Progenitor cell of endocrine pancreas (in vitro differentiated cells): Measurements from ENCODE around the gene RPLP2. TPM values are rescaled to one million over a fixed set of nuclear protein-coding genes. Genes with fewer than 3 reads are reported as not detected.

Source experiments
- DNase-seq: peaks from one replicate; pipeline ENCODE4 v3.0.0; 2021; ENCODE audit warnings: low spot score; ENCODE audit not compliant: unreplicated experiment
- H3K27ac Mint-ChIP-seq: 2 replicates; pipeline ENCODE4 v1.8.0; 2021; ENCODE audit warnings: mild to moderate bottlenecking, moderate library complexity, mixed read lengths
- H3K27me3 Mint-ChIP-seq: 2 replicates; pipeline ENCODE4 v1.8.0; 2021; ENCODE audit warnings: mixed read lengths
- H3K36me3 Mint-ChIP-seq: 2 replicates; pipeline ENCODE4 v1.8.0; 2022; ENCODE audit warnings: mixed read lengths; ENCODE audit not compliant: insufficient read depth
- H3K4me1 Mint-ChIP-seq: 2 replicates; pipeline ENCODE4 v1.8.0; 2021; ENCODE audit warnings: low read depth, mixed read lengths
- H3K4me3 Mint-ChIP-seq: 2 replicates; pipeline ENCODE4 v1.8.0; 2021; ENCODE audit warnings: low read depth, mild to moderate bottlenecking, moderate library complexity, mixed read lengths
- H3K9me3 Mint-ChIP-seq: 2 replicates; pipeline ENCODE4 v1.8.0; 2021; ENCODE audit warnings: low read depth, mixed read lengths
- CTCF ChIP-seq: fragments of 200-600 bp; sonication (generic); IDR thresholded peaks from one replicate; pipeline ENCODE4 v1.5.0; 2021; ENCODE audit warnings: antibody characterized with exemption, mild to moderate bottlenecking; ENCODE audit not compliant: unreplicated experiment
- total RNA-seq: library from RNA; stranded (reverse); gene quantifications from 2 replicates; pipeline ENCODE4 v1.2.1, GENCODE V29; 2021

RPLP2 gene
- total RNA-seq, 1 donor from 2014 or later, result 1,463 TPM

- no peak overlapping the region for H3K4me3 Mint-ChIP-seq
- no peak for TF ChIP-seq CTCF
- DNase-seq, result no peak
- peaks cover 5% of the 10 kb centered on the region for H3K4me1 Mint-ChIP-seq
- H3K27me3 Mint-ChIP-seq, result no peaks in the 10 kb centered on the region
- H3K27ac Mint-ChIP-seq, result no peak overlapping the region
- peaks cover 8% of the 10 kb centered on the region for H3K36me3 Mint-ChIP-seq
- no peaks in the 10 kb centered on the region for H3K9me3 Mint-ChIP-seq
Observed at GRCh38 chr11:815675-816432, 6.1 kb downstream of the RPLP2 start.

GRCh38 chr11:816433-816779, 6.6 kb downstream of the RPLP2 start:
- H3K4me1 Mint-ChIP-seq, result peaks cover 2% of the 10 kb centered on the region
- H3K36me3 Mint-ChIP-seq, result peaks cover 5% of the 10 kb centered on the region
- DNase-seq, result no peak
- no peaks in the 10 kb centered on the region for H3K9me3 Mint-ChIP-seq
- H3K27me3 Mint-ChIP-seq, result no peaks in the 10 kb centered on the region
- TF ChIP-seq CTCF, result no peak
- no peak overlapping the region for H3K27ac Mint-ChIP-seq
- H3K4me3 Mint-ChIP-seq, result no peak overlapping the region

- Mint-ChIP-seq H3K27me3 (no peaks in the 10 kb centered on the region), H3K36me3 (peaks cover 4% of the 10 kb centered on the region), H3K27ac (peak within 1 kb of the TSS; percentile 56), H3K4me3 (peak within 1 kb of the TSS; percentile 77), H3K9me3 (no peaks in the 10 kb centered on the region), H3K4me1 (peaks cover 2% of the 10 kb centered on the region)
- TF ChIP-seq CTCF, result no peak
- no peak for DNase-seq
Observed at GRCh38 chr11:818396-819128, 8.8 kb downstream of the RPLP2 start, which contains the start of gene PNPLA2. TSS of gene PNPLA2 (plus strand) at chr11:818914. CDS start at chr11:819719, 805 bp downstream.

GRCh38 chr11:819129-819931, 9.6 kb downstream of the RPLP2 start:
- Mint-ChIP-seq H3K4me3 (peak overlapping the region; percentile 77), H3K27me3 (no peaks in the 10 kb centered on the region), H3K9me3 (no peaks in the 10 kb centered on the region), H3K27ac (no peak overlapping the region), H3K36me3 (peaks cover 2% of the 10 kb centered on the region), H3K4me1 (peaks cover 2% of the 10 kb centered on the region)
- peak; percentile 26 for TF ChIP-seq CTCF
- DNase-seq, result peak; percentile 83
